Nephron progenitor cell (in vitro differentiated cells): ENCODE data around the gene SYNE2.
A peak's percentile ranks its signal among the peaks of the same experiment; 100 is the strongest.

Source experiments
- DNase-seq: peaks from one replicate; pipeline ENCODE4 v3.0.0; 2021
- H3K27ac Mint-ChIP-seq: 2 replicates; pipeline ENCODE4 v1.8.0; 2021; ENCODE audit warnings: mild to moderate bottlenecking, moderate library complexity, mixed read lengths
- H3K27me3 Mint-ChIP-seq: 2 replicates; pipeline ENCODE4 v1.8.0; 2021; ENCODE audit warnings: mild to moderate bottlenecking, low read depth, mixed read lengths; ENCODE audit not compliant: poor library complexity
- H3K36me3 Mint-ChIP-seq: 2 replicates; pipeline ENCODE4 v1.8.0; 2021; ENCODE audit warnings: low read depth, mixed read lengths
- H3K4me1 Mint-ChIP-seq: 2 replicates; pipeline ENCODE4 v1.8.0; 2021; ENCODE audit warnings: mixed read lengths
- H3K4me3 Mint-ChIP-seq: 2 replicates; pipeline ENCODE4 v1.8.0; 2021; ENCODE audit warnings: mild to moderate bottlenecking, moderate library complexity, mixed read lengths
- H3K9me3 Mint-ChIP-seq: 2 replicates; pipeline ENCODE4 v1.8.0; 2021; ENCODE audit warnings: mild to moderate bottlenecking, moderate library complexity, mixed read lengths
- TF ChIP-seq, protein P1 (sequence below): fragments of 200-600 bp; sonication (generic); IDR thresholded peaks from 2 replicates; pipeline ENCODE4 v1.5.0; 2021; ENCODE audit warnings: antibody characterized with exemption

SYNE2 gene

DNA sequence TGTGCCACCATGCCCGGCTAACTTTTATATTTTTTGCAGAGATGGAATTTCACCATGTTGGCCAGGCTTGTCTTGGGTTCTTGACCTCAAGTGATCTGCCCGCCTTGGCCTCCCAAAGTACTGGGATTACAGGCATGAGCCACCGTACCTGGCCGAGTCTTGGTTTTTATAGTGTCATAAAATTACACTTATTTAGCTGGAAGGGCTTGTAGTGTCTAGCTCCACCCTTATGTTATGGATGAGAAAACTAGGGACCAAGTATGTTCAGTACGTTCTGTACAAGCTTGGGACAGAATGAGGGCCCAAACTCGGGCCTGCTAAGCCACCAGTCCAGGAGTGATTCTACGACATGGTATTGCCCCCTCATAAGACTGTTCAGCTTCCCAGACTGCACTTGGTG is 35.1 kb downstream of the SYNE2 start:
- TF ChIP-seq, protein P1, sequence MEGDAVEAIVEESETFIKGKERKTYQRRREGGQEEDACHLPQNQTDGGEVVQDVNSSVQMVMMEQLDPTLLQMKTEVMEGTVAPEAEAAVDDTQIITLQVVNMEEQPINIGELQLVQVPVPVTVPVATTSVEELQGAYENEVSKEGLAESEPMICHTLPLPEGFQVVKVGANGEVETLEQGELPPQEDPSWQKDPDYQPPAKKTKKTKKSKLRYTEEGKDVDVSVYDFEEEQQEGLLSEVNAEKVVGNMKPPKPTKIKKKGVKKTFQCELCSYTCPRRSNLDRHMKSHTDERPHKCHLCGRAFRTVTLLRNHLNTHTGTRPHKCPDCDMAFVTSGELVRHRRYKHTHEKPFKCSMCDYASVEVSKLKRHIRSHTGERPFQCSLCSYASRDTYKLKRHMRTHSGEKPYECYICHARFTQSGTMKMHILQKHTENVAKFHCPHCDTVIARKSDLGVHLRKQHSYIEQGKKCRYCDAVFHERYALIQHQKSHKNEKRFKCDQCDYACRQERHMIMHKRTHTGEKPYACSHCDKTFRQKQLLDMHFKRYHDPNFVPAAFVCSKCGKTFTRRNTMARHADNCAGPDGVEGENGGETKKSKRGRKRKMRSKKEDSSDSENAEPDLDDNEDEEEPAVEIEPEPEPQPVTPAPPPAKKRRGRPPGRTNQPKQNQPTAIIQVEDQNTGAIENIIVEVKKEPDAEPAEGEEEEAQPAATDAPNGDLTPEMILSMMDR = no peak
- no peak overlapping the region for H3K27ac Mint-ChIP-seq
- H3K4me3 Mint-ChIP-seq = no peak overlapping the region
- peaks cover 2% of the 10 kb centered on the region for H3K27me3 Mint-ChIP-seq
- H3K4me1 Mint-ChIP-seq = peaks cover 30% of the 10 kb centered on the region
- H3K36me3 Mint-ChIP-seq = peaks cover 6% of the 10 kb centered on the region
- no peaks in the 10 kb centered on the region for H3K9me3 Mint-ChIP-seq
- DNase-seq = no peak

DNA sequence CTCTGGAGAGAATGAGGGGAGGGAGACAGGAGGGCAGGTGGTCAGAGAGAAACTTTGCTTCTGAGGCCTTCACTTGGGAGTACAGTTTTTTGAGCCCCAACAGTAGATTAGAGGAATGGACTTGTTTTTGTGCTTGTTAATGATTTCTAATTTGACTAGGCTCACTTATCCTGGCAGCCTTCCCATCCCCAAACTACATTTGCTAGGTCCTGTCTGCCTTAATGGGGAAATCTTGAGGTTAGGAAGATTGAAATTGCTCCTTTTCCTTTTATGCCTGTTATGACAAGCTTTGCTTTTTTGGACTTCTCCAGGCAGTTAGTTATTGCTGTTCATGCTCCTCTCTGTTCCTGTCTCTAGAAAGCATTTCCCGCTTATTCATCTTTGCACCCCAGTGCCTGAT is 37.7 kb downstream of the SYNE2 start:
- DNase-seq = no peak
- H3K27ac Mint-ChIP-seq = peak overlapping the region; percentile 16
- H3K27me3 Mint-ChIP-seq = peaks cover 2% of the 10 kb centered on the region
- H3K4me1 Mint-ChIP-seq = peaks cover 30% of the 10 kb centered on the region
- H3K9me3 Mint-ChIP-seq = no peaks in the 10 kb centered on the region
- H3K36me3 Mint-ChIP-seq = peaks cover 6% of the 10 kb centered on the region
- TF ChIP-seq, protein P1 = no peak
- H3K4me3 Mint-ChIP-seq = no peak overlapping the region

DNA sequence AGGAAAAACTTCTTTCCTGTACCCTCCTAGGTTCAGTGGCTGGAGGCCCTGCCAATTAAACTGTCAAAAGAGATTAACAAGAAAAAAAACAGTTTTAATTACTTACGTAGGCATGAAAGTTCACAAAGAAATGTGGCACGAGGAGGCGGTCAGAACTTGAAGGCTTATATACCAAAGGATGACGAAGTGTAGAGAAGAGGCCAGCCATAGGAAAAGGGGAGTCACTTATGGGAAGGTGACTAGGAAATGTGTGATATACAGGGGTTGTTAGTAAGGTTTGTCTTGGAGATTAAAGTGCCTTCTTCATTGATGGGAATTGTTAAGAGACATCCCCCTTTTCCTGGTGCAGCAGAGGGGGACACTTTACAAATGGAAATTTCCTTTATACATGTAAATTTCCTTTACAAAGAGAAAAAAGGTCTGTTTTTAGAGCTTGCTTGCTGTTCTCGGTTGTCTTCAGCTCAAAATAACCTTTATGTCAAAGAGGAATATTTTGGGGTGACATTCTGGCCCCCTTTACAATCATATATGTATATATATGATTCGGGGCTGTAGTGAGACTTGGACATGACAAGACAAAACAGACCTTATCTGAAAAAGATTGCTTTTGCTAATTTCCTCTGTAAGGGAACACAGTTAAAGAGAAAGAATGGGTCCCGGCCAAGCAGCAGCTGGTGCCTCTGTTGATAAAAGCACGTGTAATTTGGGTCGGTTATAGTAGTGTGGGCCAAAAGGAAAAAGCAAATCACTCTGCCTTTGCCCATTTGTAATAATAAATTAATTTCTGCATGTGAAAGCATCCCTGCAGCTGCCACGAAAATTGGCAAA is 38.6 kb downstream of the SYNE2 start:
- H3K4me1 Mint-ChIP-seq = peaks cover 30% of the 10 kb centered on the region
- H3K27ac Mint-ChIP-seq = peak overlapping the region; percentile 44
- H3K27me3 Mint-ChIP-seq = peaks cover 2% of the 10 kb centered on the region
- peak overlapping the region; percentile 56 for H3K4me3 Mint-ChIP-seq
- TF ChIP-seq, protein P1 = no peak
- H3K9me3 Mint-ChIP-seq = no peaks in the 10 kb centered on the region
- DNase-seq = peak; percentile 3
- H3K36me3 Mint-ChIP-seq = peaks cover 6% of the 10 kb centered on the region

DNA sequence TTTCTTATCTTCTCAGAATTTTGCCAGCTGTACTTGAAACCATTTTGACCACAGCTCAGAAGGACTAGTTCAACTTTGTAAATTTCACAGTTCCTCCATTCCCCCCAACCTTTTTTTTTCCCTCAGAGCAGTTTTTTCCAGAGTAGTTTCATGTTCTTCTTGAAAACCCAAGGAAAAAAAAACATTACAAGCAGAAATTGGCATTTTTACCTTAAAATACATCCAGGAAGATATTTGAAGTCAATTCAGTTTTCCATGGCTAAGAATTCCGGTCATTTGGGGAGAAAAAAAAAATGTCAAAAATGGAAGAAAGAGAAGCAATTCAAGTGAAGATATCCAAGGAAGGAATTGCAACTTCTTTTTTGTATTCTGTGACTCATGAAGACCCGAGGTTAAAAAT is 39.5 kb downstream of the SYNE2 start:
- no peak for DNase-seq
- Mint-ChIP-seq H3K36me3 (peaks cover 5% of the 10 kb centered on the region), H3K4me1 (peaks cover 30% of the 10 kb centered on the region), H3K4me3 (no peak overlapping the region), H3K27me3 (peaks cover 2% of the 10 kb centered on the region), H3K27ac (no peak overlapping the region), H3K9me3 (no peaks in the 10 kb centered on the region)
- TF ChIP-seq, protein P1 = no peak

DNA sequence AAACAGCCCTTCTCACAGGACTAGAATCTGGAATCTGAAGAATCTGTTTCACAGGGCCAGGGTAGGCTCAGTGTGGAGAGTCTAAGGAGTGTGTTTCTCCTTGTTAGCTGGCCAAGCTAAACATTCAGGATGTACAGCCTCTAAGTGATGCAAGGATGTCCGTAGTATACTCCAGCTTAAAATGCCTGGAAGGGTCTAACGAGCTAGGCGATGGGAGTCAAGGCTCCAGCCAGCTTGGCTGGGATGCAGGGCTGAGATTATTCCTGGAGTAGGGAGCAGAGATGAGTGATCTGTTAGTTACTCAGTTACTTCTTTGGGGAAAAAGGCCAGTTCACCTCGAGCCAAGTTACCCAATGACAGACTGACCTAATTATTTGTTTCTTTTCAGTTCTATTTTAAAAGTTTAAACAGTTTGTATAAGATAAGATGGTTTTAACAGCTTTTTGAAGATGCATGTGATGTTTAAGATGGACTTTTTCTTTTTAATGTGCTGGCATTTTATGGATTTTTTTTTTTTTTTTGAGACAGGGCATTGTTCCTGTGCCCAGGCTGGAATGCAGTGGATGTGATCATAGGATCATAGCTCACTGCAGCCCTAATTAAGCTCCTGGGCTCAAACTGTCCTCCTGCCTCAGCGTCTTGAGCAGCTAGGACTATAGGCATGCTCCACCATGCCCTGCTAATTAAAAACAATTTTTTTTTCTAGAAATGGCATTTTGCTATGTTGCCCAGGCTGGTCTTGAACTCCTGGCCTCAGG is 41.1 kb downstream of the SYNE2 start:
- Mint-ChIP-seq H3K27me3 (peaks cover 2% of the 10 kb centered on the region), H3K4me3 (no peak overlapping the region), H3K36me3 (peaks cover 6% of the 10 kb centered on the region), H3K4me1 (peaks cover 35% of the 10 kb centered on the region), H3K9me3 (no peaks in the 10 kb centered on the region), H3K27ac (no peak overlapping the region)
- TF ChIP-seq, protein P1 = no peak
- DNase-seq = no peak
